GM13976 (cell line): ENCODE measurements around the gene CHRNE.
A peak's percentile ranks its signal among the peaks of the same experiment; 100 is the strongest.

ENCODE experiments used
- DNase-seq: peaks from one replicate; pipeline ENCODE4 v3.0.0; 2012; ENCODE audit warnings: low spot score
- CTCF ChIP-seq: IDR thresholded peaks from 2 replicates; pipeline ENCODE4 v1.5.1; 2012; ENCODE audit warnings: borderline replicate concordance, mild to moderate bottlenecking; ENCODE audit not compliant: insufficient read depth; ENCODE audit errors: extremely low read depth, missing control alignments, control extremely low read depth
- in situ Hi-C: fragments of 300-500 bp; cut with MboI; formaldehyde crosslinking; loops from one replicate; pipeline ENCODE4 v1.12.0; 2022; ENCODE audit warnings: low sequenced_read_pairs, mixed read lengths, inconsistent platforms; ENCODE audit not compliant: unreplicated experiment

The CHRNE gene

GRCh38 chr17:4884489-4884888, 18.4 kb downstream of the CHRNE start:
- TF ChIP-seq CTCF = no peak
- in situ Hi-C loops = loop anchor here (10.0 kb wide), 2 partner anchors 100 to 170 kb away; partner anchors contain the start of genes ARRB2, GLTPD2 and VMO1
- DNase-seq = no peak

- peak; percentile 56 for TF ChIP-seq CTCF
- in situ Hi-C loops = loop anchor here (10.0 kb wide), 2 partner anchors 97 to 167 kb away; partner anchors contain the start of genes ARRB2, GLTPD2 and VMO1
- DNase-seq = peak; percentile 81
Measured at GRCh38 chr17:4881761-4882555, 20.9 kb downstream of the CHRNE start.

- TF ChIP-seq CTCF = no peak
- no peak for DNase-seq
- in situ Hi-C loops = loop anchor here (10.0 kb wide), 2 partner anchors 96 to 166 kb away; partner anchors contain the start of genes ARRB2, GLTPD2 and VMO1
Measured at GRCh38 chr17:4880857-4881256, 22.0 kb downstream of the CHRNE start.

- in situ Hi-C loops = no loop called here
- no peak for DNase-seq
- no peak for TF ChIP-seq CTCF
Measured at GRCh38 chr17:4879601-4880000, 23.3 kb downstream of the CHRNE start.

GRCh38 chr17:4877089-4877488, 25.8 kb downstream of the CHRNE start:
- DNase-seq = no peak
- TF ChIP-seq CTCF = no peak
- in situ Hi-C loops = no loop called here

GRCh38 chr17:4872786-4873185, 30.1 kb downstream of the CHRNE start:
- no peak for DNase-seq
- TF ChIP-seq CTCF = no peak
- in situ Hi-C loops = no loop called here
